Adrenal gland (tissue), 12 donors: ENCODE results near the gene ARL11. TPM values are rescaled to one million over a fixed set of nuclear protein-coding genes. Genes with fewer than 3 reads are reported as not detected.

Experiments
- DNase-seq, 7 donors: peaks; one replicate each; pipeline ENCODE4 v3.0.0-alpha.2; 2019 to 2020
- H3K27ac ChIP-seq, 5 donors: fragments of 200-600 bp; sonication (generic) in 4 of 5; 1 replicate in 3 of 5; 2 replicates in 2 of 5; pipeline versions ENCODE4 v1.5.1 to v1.8.0; 2016 to 2020; ENCODE audit warnings: mild to moderate bottlenecking in 1 of 5
- H3K27me3 ChIP-seq: fragments of 200-600 bp; 2 replicates; pipeline ENCODE4 v1.8.0; 2021
- H3K36me3 ChIP-seq, 2 donors: fragments of 200-600 bp; replicated peaks in 1 of 2; 1 replicate in 1 of 2; 2 replicates in 1 of 2; pipeline versions ENCODE4 v1.5.1 to v1.8.0; 2018 to 2022
- H3K4me1 ChIP-seq, 2 donors: fragments of 200-600 bp; replicated peaks in 1 of 2; 1 replicate in 1 of 2; 2 replicates in 1 of 2; pipeline versions ENCODE4 v1.5.1 to v1.8.0; 2018 to 2021
- H3K4me3 ChIP-seq, 4 donors: fragments of 200-600 bp; sonication (generic) in 3 of 4; one replicate each; pipeline ENCODE4 v1.5.1; 2016 to 2018
- H3K9me3 ChIP-seq, 3 donors: fragments of 200-600 bp; sonication (generic) in 1 of 3; replicated peaks in 1 of 3; 1 replicate in 2 of 3; 2 replicates in 1 of 3; pipeline versions ENCODE4 v1.5.1 to v1.8.0; 2016 to 2021
- CTCF ChIP-seq, 6 experiments: fragments of 450-650 bp in 4 of 6; fragments of 200-600 bp in 2 of 6; sonication (generic) in 1 of 6; IDR thresholded peaks; 1 replicate in 5 of 6; 2 replicates in 1 of 6; pipeline versions ENCODE4 v1.5.1 to v1.8.0; 2016 to 2021; ENCODE audit warnings: antibody characterized with exemption in 6 of 6, mild to moderate bottlenecking in 2 of 6, moderate library complexity in 1 of 6
- POLR2A ChIP-seq, 2 donors: fragments of 450-650 bp; IDR thresholded peaks; one replicate each; pipeline ENCODE4 v1.6.1; 2017; ENCODE audit warnings: antibody characterized with exemption in 2 of 2, mild to moderate bottlenecking in 2 of 2, moderate library complexity in 1 of 2
- WGBS, 4 donors: extraction: QIAGEN DNeasy Blood & Tissue Kit in 2 of 4; methylation state at CpG; one replicate each; pipeline versions ENCODE4 v1.1.5 to v1.1.7; 2013 to 2017; 5-methylcytosine and 5-hydroxymethylcytosine counted together
- intact Hi-C, 2 donors: fragments of 100-400 bp; cut with DNase I; formaldehyde crosslinking; loops; one replicate each; pipeline versions ENCODE4 v1.14.1 to v1.15.0; 2022 to 2023
- polyA plus RNA-seq, 3 donors: library from polyadenylated mRNA; stranded (reverse); fragments of 200-250 nt in 2 of 3; fragments of 350-450 nt in 1 of 3; fragmentation: Illumina TruSeq in 1 of 3; extraction: RNeasy Lipid Tissue Mini Kit (QIAGEN cat#74804) in 1 of 3; gene quantifications; one replicate each; pipeline ENCODE4 v1.2.3, GENCODE V29; 2013 to 2014
- total RNA-seq, 9 donors: library from RNA; depleted of rRNA in 4 of 9; stranded (reverse); fragments of >200 nt in 4 of 9; fragments of 120-200 nt in 1 of 9; fragmentation: NEBNext Ultra II Directional in 1 of 9; extraction: Animal tissue kit (Norgen Biotek cat#: 25700) in 1 of 9; gene quantifications; one replicate each; pipeline versions ENCODE4 v1.1.0 to v1.2.4, GENCODE V29; 2013 to 2023
- donor health status: healthy with polysubstance abuse.
- donor health status: Bipolar disorder and iron deficiency.
- donor health status: DM: yes; HTN: yes; CAD: no.
- donor health status: DM: no; HTN: no; CAD: no.
- donor health status: DM: no; HTN: no; CAD: no.
- donor health status: DM: yes; HTN: yes; CAD: no.

ARL11 gene
- total and polyA plus RNA-seq, 12 donors: 0.18 to 2.9 (median 1.5) TPM

GRCh38 chr13:49649244-49649962, 21.1 kb downstream of the ARL11 start:
- H3K27me3 ChIP-seq: no peaks in the 10 kb centered on the region
- no peaks in the 10 kb centered on the region for H3K9me3 ChIP-seq
- WGBS, 4 donors: 60 to 82% (median 71%) methylated on average over 5 of the region's 5 CpGs
- H3K4me3 ChIP-seq: no peak overlapping the region
- TF ChIP-seq CTCF (IDR thresholded peaks at IDR 0.05): peak in 4 of 6 experiments; percentile 13 to 24 (median 16)
- TF ChIP-seq POLR2A (IDR thresholded peaks at IDR 0.05): no peak
- no peak overlapping the region for H3K27ac ChIP-seq
- H3K36me3 ChIP-seq: no peaks in the 10 kb centered on the region
- intact Hi-C loops: no loop called here
- H3K4me1 ChIP-seq: no peaks in the 10 kb centered on the region
- DNase-seq: no peak

- H3K9me3 ChIP-seq: no peaks in the 10 kb centered on the region
- H3K4me3 ChIP-seq: no peak overlapping the region
- no peaks in the 10 kb centered on the region for H3K36me3 ChIP-seq
- H3K4me1 ChIP-seq: no peaks in the 10 kb centered on the region
- 73 to 91% (median 80%) methylated on average over 2 of the region's 2 CpGs for WGBS, 4 donors
- no peaks in the 10 kb centered on the region for H3K27me3 ChIP-seq
- intact Hi-C loops: no loop called here
- H3K27ac ChIP-seq: no peak overlapping the region
- no peak for DNase-seq
- TF ChIP-seq POLR2A (IDR thresholded peaks at IDR 0.05) (no peak), CTCF (IDR thresholded peaks at IDR 0.05) (no peak)
Observed at GRCh38 chr13:49649963-49650312, 21.6 kb downstream of the ARL11 start.

- DNase-seq: no peak
- H3K36me3 ChIP-seq: no peaks in the 10 kb centered on the region
- no peaks in the 10 kb centered on the region for H3K9me3 ChIP-seq
- no peak overlapping the region for H3K4me3 ChIP-seq
- no peaks in the 10 kb centered on the region for H3K27me3 ChIP-seq
- H3K4me1 ChIP-seq: no peaks in the 10 kb centered on the region
- no peak overlapping the region for H3K27ac ChIP-seq
- no peak for TF ChIP-seq CTCF (IDR thresholded peaks at IDR 0.05)
- no peak for TF ChIP-seq POLR2A (IDR thresholded peaks at IDR 0.05)
- 79 to 88% (median 81%) methylated on average over 16 to 17 of the region's 17 CpGs for WGBS, 4 donors
- intact Hi-C loops: no loop called here
Observed at GRCh38 chr13:49651570-49652354, 23.5 kb downstream of the ARL11 start.

GRCh38 chr13:49652355-49653305, 24.3 kb downstream of the ARL11 start:
- Histone ChIP-seq H3K9me3 (no peaks in the 10 kb centered on the region), H3K27ac (no peak overlapping the region), H3K4me3 (no peak overlapping the region), H3K36me3 (no peaks in the 10 kb centered on the region), H3K4me1 (no peaks in the 10 kb centered on the region), H3K27me3 (no peaks in the 10 kb centered on the region)
- no peak for TF ChIP-seq POLR2A (IDR thresholded peaks at IDR 0.05)
- TF ChIP-seq CTCF (IDR thresholded peaks at IDR 0.05): peak; percentile 36 to 56 (median 50)
- 28 to 46% (median 32%) methylated on average over 14 to 16 of the region's 16 CpGs for WGBS, 4 donors
- DNase-seq: peak in 6 of 7 donors; percentile 28 to 67 (median 44)
- intact Hi-C loops: no loop called here
